Lower lobe of right lung (tissue), 2 donors: ENCODE measurements around the gene ANO8. TPM values are rescaled to one million over a fixed set of nuclear protein-coding genes. Genes with fewer than 3 reads are reported as not detected.

Source experiments
- ATAC-seq, 2 donors: fragments of 200-7000 bp; cut with Tn5 transposase; one replicate each; pipeline ENCODE4 v1.9.1; 2020 to 2022; ENCODE audit warnings: mild to moderate bottlenecking in 2 of 2, moderate library complexity in 2 of 2
- DNase-seq: peaks from one replicate; pipeline ENCODE4 v3.0.0-alpha.2; 2020
- H3K27ac ChIP-seq: fragments of 200-600 bp; one replicate; pipeline ENCODE4 v1.8.0; 2022
- H3K27me3 ChIP-seq: fragments of 200-600 bp; one replicate; pipeline ENCODE4 v1.8.0; 2022; ENCODE audit warnings: low read depth
- H3K36me3 ChIP-seq: fragments of 200-600 bp; one replicate; pipeline ENCODE4 v1.8.0; 2022; ENCODE audit warnings: mild to moderate bottlenecking
- H3K4me1 ChIP-seq: fragments of 200-600 bp; one replicate; pipeline ENCODE4 v1.8.0; 2022
- H3K4me3 ChIP-seq: fragments of 200-600 bp; one replicate; pipeline ENCODE4 v1.8.0; 2022; ENCODE audit warnings: mild to moderate bottlenecking
- H3K9me3 ChIP-seq: fragments of 200-600 bp; one replicate; pipeline ENCODE4 v1.8.0; 2022
- intact Hi-C: fragments of 100-400 bp; cut with DNase I; formaldehyde crosslinking; loops from one replicate; pipeline ENCODE4 v1.11.0; 2022
- total RNA-seq: library from RNA; stranded (reverse); fragmentation: NEBNext Ultra II Directional; extraction: Animal tissue kit (Norgen Biotek cat#: 25700); gene quantifications from one replicate; pipeline ENCODE4 v1.2.1, GENCODE V29; 2021
- TF ChIP-seq, protein P1 (sequence below): fragments of 200-600 bp; IDR thresholded peaks from one replicate; pipeline ENCODE4 v1.8.0; 2022; ENCODE audit warnings: antibody characterized with exemption, mild to moderate bottlenecking
- donor health status: DM: no; HTN: yes; CAD: no; lungs with severe emphysema.

ANO8 gene
- total RNA-seq, 1 donor from 2014 or later, result 16.6 TPM

DNA sequence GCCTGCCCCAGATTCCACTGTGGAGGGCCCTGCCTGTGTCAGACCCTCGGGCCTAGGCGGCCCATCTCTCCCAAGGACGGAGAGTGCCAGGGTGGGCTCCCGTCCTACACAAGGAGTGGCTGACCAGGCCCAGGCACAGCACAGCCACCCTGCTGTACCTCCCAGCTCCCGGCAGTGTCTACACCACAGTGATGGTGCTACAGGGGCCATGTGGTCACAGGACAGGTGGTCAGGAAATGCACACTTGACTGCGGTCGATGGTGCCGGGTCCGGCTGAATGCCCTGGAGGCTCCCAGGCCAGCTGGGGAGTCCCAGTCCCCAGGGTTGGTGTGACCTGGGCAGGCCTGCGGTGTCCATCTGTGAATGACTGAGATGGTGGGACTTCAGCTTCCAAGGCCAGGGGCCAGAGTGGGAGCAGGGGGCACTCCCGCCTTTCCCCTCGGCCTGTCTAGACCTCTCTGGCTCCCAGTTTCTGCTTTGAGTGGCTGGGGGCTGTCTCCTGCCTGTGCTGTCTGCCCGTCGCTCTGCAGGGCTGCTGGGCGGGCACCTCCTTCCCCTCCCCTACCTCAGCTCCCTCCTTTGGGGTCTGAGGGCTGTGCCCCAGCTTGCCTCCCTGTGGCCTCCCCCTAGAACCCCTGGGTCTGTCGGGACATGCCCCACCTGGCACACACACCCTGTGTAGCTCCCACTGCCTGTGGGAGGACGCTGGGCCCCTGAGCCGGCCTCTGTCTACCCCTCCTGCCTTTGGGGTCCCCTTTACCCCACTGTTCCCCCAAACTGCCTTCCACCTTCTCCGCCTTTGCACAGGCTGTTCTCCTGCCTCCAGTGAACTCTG, 12.8 kb downstream of the ANO8 start:
- Histone ChIP-seq H3K27ac (no peak overlapping the region), H3K36me3 (peaks cover 37% of the 10 kb centered on the region), H3K4me1 (no peaks in the 10 kb centered on the region), H3K9me3 (no peaks in the 10 kb centered on the region), H3K4me3 (no peak overlapping the region), H3K27me3 (no peaks in the 10 kb centered on the region)
- TF ChIP-seq, protein P1, sequence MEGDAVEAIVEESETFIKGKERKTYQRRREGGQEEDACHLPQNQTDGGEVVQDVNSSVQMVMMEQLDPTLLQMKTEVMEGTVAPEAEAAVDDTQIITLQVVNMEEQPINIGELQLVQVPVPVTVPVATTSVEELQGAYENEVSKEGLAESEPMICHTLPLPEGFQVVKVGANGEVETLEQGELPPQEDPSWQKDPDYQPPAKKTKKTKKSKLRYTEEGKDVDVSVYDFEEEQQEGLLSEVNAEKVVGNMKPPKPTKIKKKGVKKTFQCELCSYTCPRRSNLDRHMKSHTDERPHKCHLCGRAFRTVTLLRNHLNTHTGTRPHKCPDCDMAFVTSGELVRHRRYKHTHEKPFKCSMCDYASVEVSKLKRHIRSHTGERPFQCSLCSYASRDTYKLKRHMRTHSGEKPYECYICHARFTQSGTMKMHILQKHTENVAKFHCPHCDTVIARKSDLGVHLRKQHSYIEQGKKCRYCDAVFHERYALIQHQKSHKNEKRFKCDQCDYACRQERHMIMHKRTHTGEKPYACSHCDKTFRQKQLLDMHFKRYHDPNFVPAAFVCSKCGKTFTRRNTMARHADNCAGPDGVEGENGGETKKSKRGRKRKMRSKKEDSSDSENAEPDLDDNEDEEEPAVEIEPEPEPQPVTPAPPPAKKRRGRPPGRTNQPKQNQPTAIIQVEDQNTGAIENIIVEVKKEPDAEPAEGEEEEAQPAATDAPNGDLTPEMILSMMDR, result no peak
- no peak for DNase-seq
- ATAC-seq, result no peak
- intact Hi-C loops, result no loop called here

DNA sequence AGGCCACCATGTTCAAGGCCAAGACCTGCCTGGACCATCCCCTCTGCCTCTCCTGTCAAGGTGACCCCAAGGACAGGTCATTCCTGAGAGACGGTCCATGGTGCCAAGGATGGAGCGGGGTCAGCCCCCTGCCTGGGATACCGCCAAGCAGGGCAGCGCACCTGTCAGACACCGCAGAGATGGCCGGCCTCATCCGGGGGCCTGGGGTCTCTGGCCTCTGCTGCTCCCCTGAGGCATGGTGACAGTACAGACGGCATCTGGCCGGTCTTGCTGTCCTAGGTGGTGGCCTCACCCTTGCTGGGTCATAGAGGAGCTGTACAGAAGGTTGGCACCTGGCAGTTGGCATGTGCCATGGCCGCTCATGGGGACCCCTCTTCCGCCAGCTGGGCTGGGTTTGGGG, 14.2 kb downstream of the ANO8 start:
- TF ChIP-seq, protein P1, result no peak
- Histone ChIP-seq H3K9me3 (no peaks in the 10 kb centered on the region), H3K4me3 (no peak overlapping the region), H3K4me1 (no peaks in the 10 kb centered on the region), H3K27ac (no peak overlapping the region), H3K36me3 (peaks cover 51% of the 10 kb centered on the region), H3K27me3 (no peaks in the 10 kb centered on the region)
- intact Hi-C loops, result no loop called here
- DNase-seq (no peak), ATAC-seq (no peak)

DNA sequence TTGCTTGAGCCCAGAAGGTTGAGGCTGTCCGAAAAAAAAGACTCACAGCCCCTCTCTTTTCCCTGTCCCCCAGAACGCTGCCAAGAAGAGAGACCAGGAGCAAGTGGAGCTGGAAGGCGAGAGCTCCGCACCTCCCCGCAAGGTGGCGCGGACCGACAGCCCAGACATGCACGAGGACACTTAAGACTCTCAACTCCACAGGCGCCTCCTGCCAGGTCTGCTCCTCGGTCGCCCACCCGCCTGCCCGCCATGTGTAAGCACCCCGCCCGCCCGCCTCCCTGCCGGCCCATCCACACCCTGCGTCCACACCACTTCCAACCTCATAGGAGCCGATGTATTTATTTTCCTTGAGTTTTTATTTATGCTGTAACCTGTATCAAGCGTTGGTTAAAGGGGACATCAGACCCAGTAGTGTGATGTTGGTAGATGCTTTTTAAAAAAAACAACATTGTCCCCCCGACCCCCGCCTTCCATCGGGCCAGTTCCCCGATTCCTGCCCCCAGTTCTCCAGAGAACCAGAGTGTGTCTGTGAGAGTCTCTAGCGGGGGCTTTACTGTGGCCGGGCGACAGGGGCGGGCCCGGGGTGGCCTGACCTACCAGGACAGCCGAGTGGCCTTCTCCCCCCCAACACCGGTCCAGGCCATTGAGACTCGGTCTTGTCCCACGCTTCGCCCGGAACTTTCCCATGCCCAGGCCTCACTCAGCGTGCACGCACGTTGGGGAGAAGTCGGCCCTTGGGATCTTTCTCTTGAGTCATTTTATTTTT, 15.0 kb downstream of the ANO8 start:
- DNase-seq (no peak), ATAC-seq (no peak)
- H3K9me3 ChIP-seq, result no peaks in the 10 kb centered on the region
- no peak overlapping the region for H3K27ac ChIP-seq
- TF ChIP-seq, protein P1, result no peak
- no peak overlapping the region for H3K4me3 ChIP-seq
- intact Hi-C loops, result no loop called here
- no peaks in the 10 kb centered on the region for H3K27me3 ChIP-seq
- H3K36me3 ChIP-seq, result peaks cover 52% of the 10 kb centered on the region
- H3K4me1 ChIP-seq, result no peaks in the 10 kb centered on the region

DNA sequence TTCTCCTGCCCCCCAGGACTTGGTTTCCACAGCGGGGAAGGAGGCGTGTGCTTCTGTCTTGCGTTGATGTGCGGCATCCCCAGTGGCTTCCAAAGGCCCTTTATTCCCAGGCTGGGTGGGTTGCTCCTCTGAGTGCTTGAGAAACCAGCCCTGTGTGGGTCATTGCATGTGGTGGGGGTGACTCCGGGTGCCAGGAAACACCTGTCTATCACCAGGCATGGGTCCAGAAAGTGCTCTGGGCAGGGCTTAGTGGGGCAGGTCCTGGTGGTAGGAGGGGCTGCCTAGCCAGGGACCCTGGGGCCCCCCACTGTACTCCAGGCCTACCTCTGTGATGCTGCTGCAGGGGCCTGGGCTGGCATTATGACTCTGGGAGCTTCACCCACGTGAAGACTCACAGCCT, 15.7 kb downstream of the ANO8 start:
- no peak for ATAC-seq
- no peaks in the 10 kb centered on the region for H3K4me1 ChIP-seq
- H3K27me3 ChIP-seq, result no peaks in the 10 kb centered on the region
- no peak overlapping the region for H3K27ac ChIP-seq
- intact Hi-C loops, result no loop called here
- H3K9me3 ChIP-seq, result no peaks in the 10 kb centered on the region
- DNase-seq, result no peak
- TF ChIP-seq, protein P1, result no peak
- peaks cover 59% of the 10 kb centered on the region for H3K36me3 ChIP-seq
- no peak overlapping the region for H3K4me3 ChIP-seq

DNA sequence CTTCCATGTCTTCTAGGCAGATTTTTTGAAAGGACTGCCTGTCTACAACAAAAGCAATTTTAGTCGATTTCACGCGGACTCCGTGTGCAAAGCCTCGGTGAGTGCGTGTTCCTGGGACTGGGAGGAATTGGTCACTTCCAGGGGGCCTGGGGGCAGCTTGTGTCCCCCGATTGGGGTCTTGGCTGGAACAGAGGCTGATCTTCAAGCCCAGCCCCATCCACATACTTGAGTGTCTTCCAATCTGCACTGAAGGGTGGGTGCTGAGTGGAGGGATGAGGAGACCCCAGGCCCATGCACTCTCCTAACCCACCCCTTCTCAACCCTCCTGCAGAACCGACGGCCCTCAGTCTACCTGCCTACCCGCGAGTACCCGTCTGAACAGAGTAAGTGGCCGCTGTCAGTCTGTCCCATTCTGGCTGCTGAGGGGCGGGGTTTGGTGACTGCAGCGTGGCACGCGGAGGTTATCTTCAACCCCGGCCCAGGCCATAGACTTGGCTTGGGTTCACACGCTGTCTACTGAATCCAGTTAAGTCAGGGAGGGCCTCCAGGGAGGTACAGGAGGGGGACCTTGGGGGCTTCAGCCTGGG, 20.6 kb downstream of the ANO8 start:
- Histone ChIP-seq H3K4me3 (no peak overlapping the region), H3K36me3 (peaks cover 38% of the 10 kb centered on the region), H3K9me3 (no peaks in the 10 kb centered on the region), H3K4me1 (peaks cover 26% of the 10 kb centered on the region), H3K27me3 (no peaks in the 10 kb centered on the region), H3K27ac (no peak overlapping the region)
- no peak for DNase-seq
- ATAC-seq, result no peak
- intact Hi-C loops, result no loop called here
- TF ChIP-seq, protein P1, result no peak
